Measurements from ENCODE around the gene METTL26.

The METTL26 gene

GRCh38 chr16:628321-629061 lies 7.6 kb downstream of the METTL26 start:
- no peak for TF ChIP-seq CTCF (IDR thresholded peaks at IDR 0.05; ENCODE audit: insufficient read depth, low read length, missing control alignments)
- DNase-seq (ENCODE audit: low read depth, low spot score), result no peak
- POLR2A ChIA-PET, result no interaction called here

GRCh38 chr16:627454-628239 lies 8.5 kb downstream of the METTL26 start:
- POLR2A ChIA-PET, result interaction anchor here (1.0 to 1.4 kb wide), 3 partner anchors 9 to 37 kb away, joined by 3 to 5 read pairs (median 3); partner anchors contain the start of gene RAB40C
- DNase-seq (ENCODE audit: low read depth, low spot score), result no peak
- CTCF ChIA-PET, result interaction anchor here (0.7 kb wide), 1 partner anchor 15 kb away, joined by 3 read pairs; no protein-coding TSS in a partner anchor
- TF ChIP-seq CTCF (IDR thresholded peaks at IDR 0.05; ENCODE audit: insufficient read depth, low read length, missing control alignments), result no peak
- H3K4me3 ChIP-seq (ENCODE audit: low read depth, low read length), result no peak overlapping the region

More at GRCh38 chr16:628321-629061, 7.6 kb downstream of the METTL26 start:
- CTCF ChIA-PET, result interaction anchor here (0.7 kb wide), 1 partner anchor 14 kb away, joined by 3 read pairs; no protein-coding TSS in a partner anchor
- no peak overlapping the region for H3K4me3 ChIP-seq (ENCODE audit: low read depth, low read length)

GRCh38 chr16:626787-627453 lies 9.2 kb downstream of the METTL26 start:
- CTCF ChIA-PET, result no interaction called here
- no peak for TF ChIP-seq CTCF (IDR thresholded peaks at IDR 0.05; ENCODE audit: insufficient read depth, low read length, missing control alignments)
- DNase-seq (ENCODE audit: low read depth, low spot score), result peak; percentile 65
- POLR2A ChIA-PET, result interaction anchor here (0.8 to 1.4 kb wide), 4 partner anchors 10 to 41 kb away, joined by 3 to 5 read pairs (median 4); partner anchors contain the start of genes RAB40C and RHOT2
- no peak overlapping the region for H3K4me3 ChIP-seq (ENCODE audit: low read depth, low read length)

- DNase-seq (ENCODE audit: low read depth, low spot score), result no peak
- no peak overlapping the region for H3K4me3 ChIP-seq (ENCODE audit: low read depth, low read length)
- CTCF ChIA-PET, result no interaction called here
- POLR2A ChIA-PET, result interaction anchor here (0.8 to 1.3 kb wide), 3 partner anchors 27 to 42 kb away, joined by 3 to 4 read pairs (median 3); partner anchors contain the start of genes RAB40C and RHOT2
- TF ChIP-seq CTCF (IDR thresholded peaks at IDR 0.05; ENCODE audit: insufficient read depth, low read length, missing control alignments), result no peak
Observed at GRCh38 chr16:625977-626765, 9.9 kb downstream of the METTL26 start.

GRCh38 chr16:625117-625976 lies 10.8 kb downstream of the METTL26 start:
- no peak for DNase-seq (ENCODE audit: low read depth, low spot score)
- CTCF ChIA-PET, result interaction anchor here (1.3 kb wide), 1 partner anchor 11 kb away, joined by 3 read pairs; no protein-coding TSS in a partner anchor
- no peak for TF ChIP-seq CTCF (IDR thresholded peaks at IDR 0.05; ENCODE audit: insufficient read depth, low read length, missing control alignments)
- H3K4me3 ChIP-seq (ENCODE audit: low read depth, low read length), result no peak overlapping the region
- POLR2A ChIA-PET, result no interaction called here
